ENCODE results near the gene C19orf67.

C19orf67 gene

DNA sequence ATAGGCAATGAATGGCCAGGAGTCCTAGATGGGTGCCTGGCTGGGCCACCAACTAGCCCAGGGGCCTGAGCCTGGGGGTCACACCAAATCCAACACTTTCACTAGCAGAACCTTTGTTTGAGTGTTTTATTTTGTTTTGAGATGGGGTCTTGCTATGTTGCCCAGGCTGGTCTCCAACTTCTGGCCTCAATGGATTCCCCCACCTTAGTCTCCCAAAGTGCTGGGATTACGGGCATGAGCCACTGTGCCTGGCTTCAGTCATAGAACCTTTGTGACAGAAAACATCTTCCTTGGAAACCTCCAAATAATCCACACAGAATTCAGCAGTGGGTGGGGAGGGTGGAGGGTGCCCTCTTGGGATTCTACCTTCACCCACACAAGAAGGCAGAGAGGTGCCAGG is 25.9 kb upstream of the C19orf67 start:
- DNase-seq (ENCODE audit: low read depth), result no peak
- TF ChIP-seq, protein P1, sequence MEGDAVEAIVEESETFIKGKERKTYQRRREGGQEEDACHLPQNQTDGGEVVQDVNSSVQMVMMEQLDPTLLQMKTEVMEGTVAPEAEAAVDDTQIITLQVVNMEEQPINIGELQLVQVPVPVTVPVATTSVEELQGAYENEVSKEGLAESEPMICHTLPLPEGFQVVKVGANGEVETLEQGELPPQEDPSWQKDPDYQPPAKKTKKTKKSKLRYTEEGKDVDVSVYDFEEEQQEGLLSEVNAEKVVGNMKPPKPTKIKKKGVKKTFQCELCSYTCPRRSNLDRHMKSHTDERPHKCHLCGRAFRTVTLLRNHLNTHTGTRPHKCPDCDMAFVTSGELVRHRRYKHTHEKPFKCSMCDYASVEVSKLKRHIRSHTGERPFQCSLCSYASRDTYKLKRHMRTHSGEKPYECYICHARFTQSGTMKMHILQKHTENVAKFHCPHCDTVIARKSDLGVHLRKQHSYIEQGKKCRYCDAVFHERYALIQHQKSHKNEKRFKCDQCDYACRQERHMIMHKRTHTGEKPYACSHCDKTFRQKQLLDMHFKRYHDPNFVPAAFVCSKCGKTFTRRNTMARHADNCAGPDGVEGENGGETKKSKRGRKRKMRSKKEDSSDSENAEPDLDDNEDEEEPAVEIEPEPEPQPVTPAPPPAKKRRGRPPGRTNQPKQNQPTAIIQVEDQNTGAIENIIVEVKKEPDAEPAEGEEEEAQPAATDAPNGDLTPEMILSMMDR (IDR thresholded peaks at IDR 0.05; ENCODE audit: control insufficient read depth, extremely low read depth, insufficient read depth), result no peak
- no peak overlapping the region for H3K4me3 ChIP-seq (ENCODE audit: low read depth, low read length)

DNA sequence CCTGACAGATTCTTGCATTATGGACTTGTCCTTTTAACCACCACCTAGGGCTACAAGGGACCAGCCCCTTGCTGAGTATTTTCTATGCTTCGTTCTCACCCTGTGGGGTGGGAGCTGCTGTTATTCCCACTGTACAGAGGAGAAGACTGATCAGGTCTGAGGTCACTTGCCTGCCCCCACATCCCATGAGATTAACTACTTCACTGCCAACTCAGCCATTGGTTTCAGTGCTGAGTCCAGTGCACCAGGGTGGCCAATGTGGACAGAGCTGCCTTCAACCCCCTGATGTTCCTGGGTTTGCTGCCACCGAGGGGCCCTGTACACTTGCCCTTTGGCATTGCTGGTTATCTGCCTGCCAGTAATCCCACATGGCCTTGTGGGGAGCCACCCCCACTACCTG is 25.1 kb upstream of the C19orf67 start:
- TF ChIP-seq, protein P1 (IDR thresholded peaks at IDR 0.05; ENCODE audit: control insufficient read depth, extremely low read depth, insufficient read depth), result no peak
- DNase-seq (ENCODE audit: low read depth), result no peak
- no peak overlapping the region for H3K4me3 ChIP-seq (ENCODE audit: low read depth, low read length)

DNA sequence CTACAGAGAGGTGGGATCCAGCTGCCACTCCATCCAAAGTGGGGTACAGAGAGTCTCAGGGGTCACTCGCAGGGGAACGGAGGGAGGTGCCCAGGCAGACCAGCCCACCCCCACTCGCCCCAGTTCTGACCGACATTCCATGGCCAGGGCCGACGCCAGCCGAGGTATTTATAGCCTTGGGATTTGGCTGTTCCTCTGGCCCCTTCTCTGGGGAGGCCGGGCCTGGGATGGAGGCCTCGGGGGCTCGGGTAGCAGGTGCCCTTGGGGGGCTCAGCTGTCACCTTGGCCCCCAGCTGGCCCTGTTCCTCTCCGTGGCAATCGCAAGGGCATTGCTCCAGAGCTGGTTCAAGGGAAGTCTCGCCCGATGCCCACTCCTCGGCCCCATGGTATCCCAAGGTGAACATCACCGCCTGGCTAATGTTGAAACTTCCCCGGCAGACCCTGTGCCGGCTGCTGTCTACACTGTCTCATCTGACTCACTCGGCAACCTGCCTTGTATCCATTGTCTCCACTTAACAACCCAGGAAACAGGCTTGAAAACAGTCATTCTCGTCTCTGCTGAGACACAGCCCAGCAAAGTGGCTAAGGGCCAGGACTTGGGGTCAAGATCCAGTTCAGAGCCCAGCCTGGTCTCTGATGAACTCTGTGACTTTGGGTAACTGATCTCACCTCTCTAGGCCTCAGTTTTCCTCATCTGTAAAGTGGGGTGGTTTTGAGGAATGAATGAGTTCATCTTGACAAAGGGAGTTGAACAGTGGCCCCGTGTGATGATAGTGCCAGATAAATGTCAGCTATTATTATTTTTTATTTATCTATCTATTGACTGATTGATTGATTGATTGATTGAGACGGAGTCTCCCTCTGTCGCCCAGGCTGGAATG is 22.2 kb upstream of the C19orf67 start:
- no peak for DNase-seq (ENCODE audit: low read depth)
- no peak overlapping the region for H3K4me3 ChIP-seq (ENCODE audit: low read depth, low read length)
- TF ChIP-seq, protein P1 (IDR thresholded peaks at IDR 0.05; ENCODE audit: control insufficient read depth, extremely low read depth, insufficient read depth), result no peak

DNA sequence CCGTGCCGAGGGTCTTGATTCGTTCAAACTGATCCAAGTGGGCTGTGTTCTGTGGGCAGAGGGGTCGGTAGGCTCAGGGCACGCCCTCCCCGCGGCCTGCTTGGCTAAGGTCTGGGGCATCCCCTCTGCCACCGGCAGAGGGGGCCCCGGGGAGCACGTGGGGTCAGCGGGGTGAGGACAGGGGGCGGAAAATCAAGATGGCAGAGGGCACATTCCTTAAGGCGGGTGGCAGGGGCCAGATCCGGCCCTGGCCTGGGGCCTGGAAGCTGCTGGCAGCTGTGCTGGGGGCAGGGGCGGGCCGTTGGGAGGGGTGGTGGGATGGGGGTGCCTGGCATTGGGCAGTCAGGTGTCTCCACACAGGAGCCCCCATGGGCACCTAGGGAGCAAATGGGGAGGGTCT is 21.3 kb upstream of the C19orf67 start:
- TF ChIP-seq, protein P1 (IDR thresholded peaks at IDR 0.05; ENCODE audit: control insufficient read depth, extremely low read depth, insufficient read depth), result no peak
- H3K4me3 ChIP-seq (ENCODE audit: low read depth, low read length), result no peak overlapping the region
- DNase-seq (ENCODE audit: low read depth), result no peak

DNA sequence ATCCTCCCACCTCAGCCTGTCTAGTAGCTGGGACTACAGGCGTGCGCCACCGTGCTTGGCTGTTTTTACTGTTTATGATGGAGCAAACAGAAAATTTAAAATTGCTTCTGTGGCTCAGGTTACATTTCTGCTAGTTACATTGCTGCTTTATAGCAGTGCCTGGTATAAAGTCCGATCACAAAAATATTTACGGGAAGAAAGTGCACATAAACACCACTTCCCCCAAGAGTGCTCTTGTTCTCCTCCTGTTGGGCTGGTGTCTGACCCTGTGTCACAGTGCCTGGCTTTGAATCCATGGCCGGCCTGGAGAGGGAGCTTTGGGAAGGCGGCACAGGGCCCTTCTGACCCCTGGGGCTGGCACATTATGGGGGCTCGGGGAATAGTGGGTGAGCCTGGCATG is 20.1 kb upstream of the C19orf67 start:
- TF ChIP-seq, protein P1 (IDR thresholded peaks at IDR 0.05; ENCODE audit: control insufficient read depth, extremely low read depth, insufficient read depth), result no peak
- no peak for DNase-seq (ENCODE audit: low read depth)
- H3K4me3 ChIP-seq (ENCODE audit: low read depth, low read length), result no peak overlapping the region

DNA sequence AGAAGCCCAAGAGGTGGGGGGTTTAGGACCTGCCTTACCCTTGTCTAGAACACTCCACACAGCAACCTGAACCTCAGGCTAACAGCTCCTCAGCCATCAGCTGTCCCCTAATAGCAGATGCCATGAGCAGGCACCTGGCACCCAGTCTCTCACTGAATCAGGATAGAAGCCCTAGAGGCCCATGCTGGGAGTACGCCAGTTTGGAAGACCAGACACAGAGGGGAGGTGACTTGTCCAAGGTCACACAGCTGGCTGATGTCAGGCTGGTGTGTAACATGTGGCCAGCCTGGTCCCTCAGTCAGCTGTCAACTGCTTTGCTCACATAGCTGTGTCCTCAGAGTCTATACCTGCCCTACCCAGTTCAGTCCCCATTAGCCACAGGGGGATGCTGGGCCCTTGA is 17.7 kb upstream of the C19orf67 start:
- H3K4me3 ChIP-seq (ENCODE audit: low read depth, low read length), result no peak overlapping the region
- TF ChIP-seq, protein P1 (IDR thresholded peaks at IDR 0.05; ENCODE audit: control insufficient read depth, extremely low read depth, insufficient read depth), result no peak
- no peak for DNase-seq (ENCODE audit: low read depth)

DNA sequence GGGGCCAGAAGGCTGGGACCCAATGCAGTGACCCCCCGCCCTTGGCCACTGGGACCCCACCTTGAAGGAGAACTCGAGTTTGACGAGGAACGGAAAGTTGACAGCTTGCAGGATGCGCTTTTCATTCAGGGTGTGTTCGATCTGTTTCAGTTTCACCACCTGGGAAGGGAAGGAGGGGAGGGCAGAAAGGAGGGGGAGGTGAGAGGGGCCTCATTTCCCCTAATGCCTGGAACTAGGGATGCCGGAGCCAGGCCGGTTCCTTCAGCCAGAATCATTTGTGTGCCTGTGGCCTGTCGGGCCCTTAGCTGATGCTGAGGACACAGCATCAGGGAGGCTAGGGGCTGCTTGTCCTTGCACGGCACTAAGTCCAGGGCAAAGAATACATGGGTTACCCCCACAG is 17.2 kb upstream of the C19orf67 start:
- no peak for DNase-seq (ENCODE audit: low read depth)
- TF ChIP-seq, protein P1 (IDR thresholded peaks at IDR 0.05; ENCODE audit: control insufficient read depth, extremely low read depth, insufficient read depth), result no peak
- H3K4me3 ChIP-seq (ENCODE audit: low read depth, low read length), result no peak overlapping the region

Data from LNCaP clone FGC (cell line).